NCI-H1436 treated with DMSO at 0.1 percent for 48 hours (cell line): ENCODE results near the gene NRG2.

Source experiments
- DNase-seq: peaks from one replicate; lab custom pipeline; 2025; lab: John Stamatoyannopoulos, UW

NRG2 gene

GRCh38 chr5:139903795-139904565 lies 139.1 kb downstream of the NRG2 start:
- DNase-seq, result no peak

DNA sequence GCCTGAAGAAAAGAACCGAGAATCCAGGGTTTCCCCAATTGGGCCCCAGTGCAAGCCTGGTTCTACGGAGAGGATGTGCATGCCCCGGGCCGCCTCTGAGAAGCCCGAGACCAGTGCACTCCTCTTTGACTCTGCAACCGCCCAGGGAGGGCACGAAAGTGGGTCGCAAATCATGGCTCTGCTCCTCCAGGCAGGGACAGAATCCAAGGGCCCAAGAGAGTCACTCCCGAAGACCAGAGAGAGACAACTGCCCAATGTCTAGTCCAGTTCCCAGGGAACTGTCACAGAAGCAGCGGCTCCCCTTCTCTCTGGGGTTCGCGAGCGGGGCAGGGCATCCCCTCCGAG lies 139.7 kb downstream of the NRG2 start:
- no peak for DNase-seq

- DNase-seq, result no peak
Observed at GRCh38 chr5:139901986-139902385, 141.1 kb downstream of the NRG2 start.

- DNase-seq, result no peak
Observed at GRCh38 chr5:139901251-139901575, 141.9 kb downstream of the NRG2 start.

- no peak for DNase-seq
Observed at GRCh38 chr5:139900546-139901250, 142.4 kb downstream of the NRG2 start.

GRCh38 chr5:139898981-139899380 lies 144.1 kb downstream of the NRG2 start:
- no peak for DNase-seq

DNA sequence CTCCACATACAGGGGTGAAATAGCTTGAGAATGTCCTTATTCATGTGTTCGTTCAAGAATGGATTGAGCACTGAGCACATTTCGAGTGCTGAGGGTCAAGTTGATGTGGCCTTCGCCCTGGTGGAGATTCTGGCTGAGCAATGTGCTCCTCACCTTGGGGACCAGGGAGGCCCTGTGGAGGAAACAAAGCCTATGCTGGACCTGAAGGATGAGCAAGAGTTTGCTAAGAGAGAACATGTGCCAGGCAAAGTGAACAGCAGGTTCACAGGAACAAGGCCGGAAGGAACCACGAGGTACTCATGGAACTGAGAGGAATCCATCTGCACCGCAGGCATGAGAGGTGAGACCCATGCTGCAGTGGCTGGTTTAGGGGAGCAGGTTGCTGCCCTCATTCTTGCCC lies 145.1 kb downstream of the NRG2 start:
- DNase-seq, result no peak

DNA sequence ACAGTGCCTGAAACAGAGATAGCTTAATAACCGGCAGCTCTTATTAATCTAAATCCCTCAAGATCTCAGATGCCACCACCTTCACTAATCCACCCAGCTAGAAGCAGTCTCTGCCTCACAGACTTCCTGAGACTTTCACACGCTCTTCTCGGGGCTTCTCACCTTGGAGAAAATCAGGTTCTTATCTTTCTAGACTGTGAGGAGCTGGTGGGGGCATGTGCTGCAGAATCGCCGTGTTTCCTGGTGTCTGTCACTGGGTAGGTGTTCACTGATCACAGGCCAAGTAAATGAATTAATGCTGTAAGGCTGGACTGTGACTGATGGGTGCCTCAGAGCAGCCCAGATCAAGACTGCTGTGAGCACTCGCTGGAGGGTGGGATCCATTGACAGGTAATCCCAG lies 145.8 kb downstream of the NRG2 start:
- DNase-seq, result no peak

DNA sequence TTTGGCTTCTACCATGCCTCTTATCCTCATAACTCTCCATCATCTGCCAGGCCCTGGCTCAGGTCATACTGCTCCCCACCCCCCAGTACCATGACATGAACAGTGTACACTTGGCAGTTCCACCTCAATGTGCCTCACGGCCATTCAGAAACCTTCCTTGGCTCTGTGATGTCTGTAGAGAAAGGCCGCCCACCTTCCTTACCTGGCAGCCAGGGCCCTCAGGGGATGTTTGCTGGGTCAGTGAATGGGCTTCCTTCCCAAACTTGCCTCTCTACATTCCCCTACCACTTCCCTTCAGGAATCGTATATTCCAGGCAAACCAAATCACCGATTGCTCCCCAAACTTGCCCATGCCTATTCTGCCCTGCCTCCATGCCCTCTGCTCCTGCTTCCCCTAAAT lies 146.4 kb downstream of the NRG2 start:
- DNase-seq, result no peak

GRCh38 chr5:139895647-139896046 lies 147.5 kb downstream of the NRG2 start:
- DNase-seq, result no peak

- DNase-seq, result no peak
Observed at GRCh38 chr5:139895046-139895445, 148.1 kb downstream of the NRG2 start.

DNA sequence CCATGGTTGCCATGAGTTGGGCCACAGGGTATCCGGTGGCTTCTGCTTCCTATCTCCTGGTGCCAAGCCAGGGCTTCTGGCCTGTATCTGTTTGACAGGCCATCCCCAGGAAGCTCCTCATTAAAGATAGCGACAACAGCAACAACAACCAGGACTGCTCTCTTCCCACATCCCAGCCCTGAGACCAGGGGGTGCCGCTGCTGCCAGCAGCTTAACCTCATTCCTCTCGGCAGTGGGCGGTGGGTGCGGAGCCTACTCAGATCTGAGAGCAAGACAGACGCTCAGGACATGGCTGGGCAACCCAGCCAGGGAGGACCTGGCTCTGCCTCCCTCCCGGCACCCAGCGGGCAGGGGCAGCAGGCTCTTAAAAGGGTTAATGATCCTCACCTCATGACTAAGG lies 149.2 kb downstream of the NRG2 start:
- no peak for DNase-seq

DNA sequence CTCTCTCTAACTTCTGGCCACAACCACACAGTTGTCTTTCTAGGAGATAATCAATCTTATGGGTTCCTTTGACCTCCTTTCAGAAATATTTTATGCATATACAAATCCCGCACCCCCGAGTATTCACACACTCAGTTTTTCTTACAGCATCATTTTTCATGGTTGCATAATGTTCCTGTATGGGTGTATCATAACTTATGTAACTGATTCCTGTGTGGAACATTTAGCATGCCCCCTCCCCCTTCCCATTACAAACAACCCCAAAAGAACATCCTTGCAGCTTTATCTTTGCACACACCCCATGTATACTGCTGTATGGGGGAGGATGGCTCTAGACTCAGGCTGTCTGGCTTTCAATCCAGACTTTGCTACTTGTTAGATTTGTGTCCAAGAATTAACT lies 153.7 kb downstream of the NRG2 start:
- no peak for DNase-seq

GRCh38 chr5:139888370-139888769 lies 154.7 kb downstream of the NRG2 start:
- DNase-seq, result no peak

DNA sequence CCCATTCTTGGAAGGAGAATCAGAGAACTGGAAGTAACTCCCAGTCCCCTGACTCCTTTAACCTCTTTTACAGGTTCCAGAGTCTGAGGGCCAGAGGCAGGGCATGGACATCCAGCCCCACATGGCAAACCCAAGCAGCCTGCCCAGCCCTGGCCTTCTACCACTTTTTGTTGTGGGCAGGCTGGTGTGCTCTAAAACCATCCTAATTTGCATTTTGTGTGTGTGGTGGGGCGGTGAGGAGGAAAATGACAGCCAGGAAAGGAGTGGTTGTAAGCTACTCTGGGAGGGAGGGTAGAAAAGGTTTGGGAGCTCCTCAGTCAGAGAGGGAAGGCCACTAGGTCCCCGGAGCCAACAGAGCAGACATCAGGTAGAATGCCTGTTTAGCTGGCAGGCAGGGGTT lies 156.9 kb downstream of the NRG2 start:
- DNase-seq, result no peak

- DNase-seq, result no peak
Observed at GRCh38 chr5:139885857-139886208, 157.3 kb downstream of the NRG2 start.

GRCh38 chr5:139885172-139885856 lies 157.8 kb downstream of the NRG2 start:
- no peak for DNase-seq

GRCh38 chr5:139884734-139885133 lies 158.4 kb downstream of the NRG2 start:
- no peak for DNase-seq

DNA sequence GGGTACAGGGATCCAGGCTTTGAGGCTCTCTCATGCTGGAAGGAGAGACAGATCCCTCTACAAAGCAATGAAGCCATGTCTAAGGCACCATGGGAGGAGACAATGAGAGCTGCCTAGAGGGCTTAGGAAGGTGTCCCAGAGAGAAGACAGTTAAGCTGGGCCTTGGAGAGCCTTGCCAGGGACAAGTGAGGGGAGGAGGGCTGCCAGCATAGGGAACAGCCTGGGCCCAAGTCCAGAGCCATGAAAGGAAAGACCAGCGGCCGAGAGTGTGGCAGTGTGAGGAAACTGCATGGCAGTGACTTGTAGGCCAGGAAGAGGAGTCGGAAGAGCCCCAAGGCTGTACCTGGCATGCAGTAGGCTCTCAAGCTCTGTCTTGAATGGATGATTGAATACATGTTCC lies 159.0 kb downstream of the NRG2 start:
- DNase-seq, result no peak

DNA sequence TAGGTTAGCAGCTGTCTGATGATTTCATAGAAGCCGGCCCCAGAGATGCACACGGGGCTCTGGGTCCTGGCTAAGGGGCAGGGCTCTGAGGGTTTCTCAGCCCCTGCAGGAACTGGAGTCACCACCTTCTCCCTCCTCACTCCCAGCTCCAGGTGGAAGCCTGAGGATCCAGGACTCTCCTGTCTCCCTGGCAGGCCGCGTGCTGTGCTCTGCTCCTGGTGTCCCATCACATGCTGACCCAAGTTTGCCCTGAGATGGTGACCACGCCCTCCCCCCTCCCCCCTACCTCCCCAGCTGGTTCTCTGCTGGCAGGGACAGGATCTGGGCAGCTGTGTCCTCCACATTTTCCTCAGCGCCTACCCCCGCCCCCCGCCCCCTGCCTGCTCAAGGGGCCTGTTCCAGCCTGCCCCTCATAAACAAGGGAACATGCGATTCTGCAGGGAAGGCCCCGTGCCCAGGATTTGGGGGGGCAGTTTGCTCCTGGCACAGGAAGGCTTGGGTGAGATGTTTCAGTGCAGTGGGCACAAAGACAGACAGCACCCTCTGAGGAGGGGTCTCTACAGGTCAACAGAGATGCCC lies 160.0 kb downstream of the NRG2 start:
- DNase-seq, result no peak

GRCh38 chr5:139882316-139882715 lies 160.8 kb downstream of the NRG2 start:
- no peak for DNase-seq

DNA sequence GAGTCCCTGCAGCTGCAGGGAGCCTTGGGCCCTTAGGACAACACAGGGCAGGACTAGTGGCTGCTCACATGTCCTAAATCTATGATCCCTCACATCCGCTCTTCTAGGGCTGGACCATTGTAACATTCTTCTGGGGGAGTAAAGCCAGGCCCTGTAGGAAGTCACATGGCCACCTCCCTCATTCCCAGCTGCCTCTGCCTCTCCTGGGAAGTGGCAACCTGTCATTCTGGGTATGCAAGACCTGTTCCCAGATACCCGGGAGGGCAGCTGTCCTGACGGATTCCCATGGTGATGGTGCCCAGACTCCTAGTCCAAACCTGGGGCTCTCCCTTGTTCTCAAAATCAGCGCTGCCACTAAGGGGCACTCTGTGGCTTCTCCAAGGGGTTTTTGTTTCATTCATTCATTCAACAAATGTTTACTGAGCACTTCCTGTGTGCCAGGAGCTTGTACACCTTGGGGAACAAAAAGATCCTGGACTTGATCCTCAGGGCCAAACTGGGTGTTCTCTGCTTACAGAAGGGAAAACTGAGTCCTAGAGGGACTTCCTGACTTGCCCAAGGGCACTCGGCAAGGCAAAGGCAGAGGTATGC lies 161.9 kb downstream of the NRG2 start:
- no peak for DNase-seq
